Heart right ventricle (tissue), 16 donors: Measurements from ENCODE around the gene GADL1. TPM values are rescaled to one million over a fixed set of nuclear protein-coding genes. Genes with fewer than 3 reads are reported as not detected.

Source experiments
- ATAC-seq, 8 donors: fragments of 200-7000 bp; cut with Tn5 transposase; one replicate each; pipeline ENCODE4 v1.9.1; 2020; ENCODE audit warnings: mild to moderate bottlenecking in 8 of 8, moderate library complexity in 8 of 8, moderate number of reproducible peaks in 1 of 8
- DNase-seq, 2 donors: peaks; one replicate each; pipeline ENCODE4 v3.0.0-alpha.2; 2020
- H3K27ac ChIP-seq, 10 donors: fragments of 200-600 bp; sonication (generic) in 2 of 10; one replicate each; pipeline versions ENCODE4 v1.5.0 to v1.8.0; 2020 to 2022; ENCODE audit warnings: mild to moderate bottlenecking in 3 of 10
- H3K27me3 ChIP-seq, 7 donors: fragments of 200-600 bp; one replicate each; pipeline ENCODE4 v1.8.0; 2021 to 2022; ENCODE audit warnings: mild to moderate bottlenecking in 2 of 7
- H3K36me3 ChIP-seq, 9 donors: fragments of 200-600 bp; sonication (generic) in 1 of 9; one replicate each; pipeline versions ENCODE4 v1.5.0 to v1.8.0; 2020 to 2022; ENCODE audit warnings: mild to moderate bottlenecking in 2 of 9
- H3K4me1 ChIP-seq, 9 donors: fragments of 200-600 bp; sonication (generic) in 1 of 9; one replicate each; pipeline versions ENCODE4 v1.5.0 to v1.8.0; 2020 to 2022; ENCODE audit warnings: mild to moderate bottlenecking in 4 of 9
- H3K4me3 ChIP-seq, 10 donors: fragments of 200-600 bp; sonication (generic) in 2 of 10; one replicate each; pipeline versions ENCODE4 v1.5.0 to v1.8.0; 2020 to 2022; ENCODE audit warnings: mild to moderate bottlenecking in 7 of 10, moderate library complexity in 2 of 10
- H3K9me3 ChIP-seq, 11 donors: fragments of 200-600 bp in 10 of 11; sonication (generic) in 2 of 11; one replicate each; pipeline versions ENCODE4 v1.5.0 to v1.8.0; 2013 to 2022; ENCODE audit warnings: mild to moderate bottlenecking in 2 of 11, control low read depth in 1 of 11, moderate library complexity in 1 of 11
- WGBS, 2 donors: extraction: QIAGEN DNeasy Blood & Tissue Kit; methylation state at CpG; one replicate each; pipeline ENCODE4 v1.1.7; 2013; ENCODE audit warnings: inconsistent platforms in 1 of 2; 5-methylcytosine and 5-hydroxymethylcytosine counted together
- intact Hi-C, 10 donors: fragments of 100-400 bp; cut with DNase I; formaldehyde crosslinking; loops; one replicate each; pipeline versions ENCODE4 v1.11.1 to v1.14.2; 2022
- polyA plus RNA-seq, 2 donors: library from polyadenylated mRNA; stranded (reverse); fragments of 200-250 nt; gene quantifications; one replicate each; pipeline ENCODE4 v1.2.3, GENCODE V29; 2013
- total RNA-seq, 10 donors: library from RNA; stranded (reverse); fragmentation: NEBNext Ultra II Directional in 3 of 10; extraction: Animal tissue kit (Norgen Biotek cat#: 25700) in 3 of 10; gene quantifications; one replicate each; pipeline versions ENCODE4 v1.2.1 to v1.2.4, GENCODE V29; 2021 to 2023
- TF ChIP-seq, protein P1 (sequence below), 9 donors: fragments of 200-600 bp; sonication (generic) in 2 of 9; IDR thresholded peaks; one replicate each; pipeline versions ENCODE4 v1.5.0 to v1.8.0; 2021 to 2022; ENCODE audit warnings: antibody characterized with exemption in 9 of 9, mild to moderate bottlenecking in 5 of 9, moderate library complexity in 1 of 9
- donor health status: Arrhythmogenic right ventricular cardiomyopathy.
- donor health status: ischemic (EF 13 %, LVEDD 7.1; RV severe dilation, severe dysfunction).
- donor health status: healthy with polysubstance abuse.
- donor health status: DM: no; HTN: yes; CAD: no.
- donor health status: DM: no; HTN: no; CAD: no.
- donor health status: ischemic (EF 25% LVEDD 6.9; RV normal size, moderate dysfunction).
- donor health status: ischemic (EF 25% LVEDD 5.7; RV mildly dilated, moderate dysfunction).
- donor health status: healthy.
- donor health status: DM: yes; HTN: yes; CAD: no.
- donor health status: Ischemic cardiomyopathy.
- donor health status: ischemic (EF 35%, LVEDD 5.7; RV mildly dilated, moderate dysfunction).
- donor health status: nonischemic (EF 11% LVEDD 7.7; RV severe dilation, severe dysfunction).
- donor health status: DM: yes; HTN: yes; CAD: no.
- donor health status: PGD.
- donor health status: ischemic (EF 29% LVEDD 5.4; RV normal size, mild dysfunction).
- donor health status: nonischemic (EF 23%, LVEDD 6.1; RV moderate dilation, normal function).

Gene GADL1
- total and polyA plus RNA-seq, 12 donors = 0.12 to 1.6 (median 0.40) TPM; not detected in 4

GRCh38 chr3:30686176-30686575, 208.3 kb downstream of the GADL1 start:
- TF ChIP-seq, protein P1, sequence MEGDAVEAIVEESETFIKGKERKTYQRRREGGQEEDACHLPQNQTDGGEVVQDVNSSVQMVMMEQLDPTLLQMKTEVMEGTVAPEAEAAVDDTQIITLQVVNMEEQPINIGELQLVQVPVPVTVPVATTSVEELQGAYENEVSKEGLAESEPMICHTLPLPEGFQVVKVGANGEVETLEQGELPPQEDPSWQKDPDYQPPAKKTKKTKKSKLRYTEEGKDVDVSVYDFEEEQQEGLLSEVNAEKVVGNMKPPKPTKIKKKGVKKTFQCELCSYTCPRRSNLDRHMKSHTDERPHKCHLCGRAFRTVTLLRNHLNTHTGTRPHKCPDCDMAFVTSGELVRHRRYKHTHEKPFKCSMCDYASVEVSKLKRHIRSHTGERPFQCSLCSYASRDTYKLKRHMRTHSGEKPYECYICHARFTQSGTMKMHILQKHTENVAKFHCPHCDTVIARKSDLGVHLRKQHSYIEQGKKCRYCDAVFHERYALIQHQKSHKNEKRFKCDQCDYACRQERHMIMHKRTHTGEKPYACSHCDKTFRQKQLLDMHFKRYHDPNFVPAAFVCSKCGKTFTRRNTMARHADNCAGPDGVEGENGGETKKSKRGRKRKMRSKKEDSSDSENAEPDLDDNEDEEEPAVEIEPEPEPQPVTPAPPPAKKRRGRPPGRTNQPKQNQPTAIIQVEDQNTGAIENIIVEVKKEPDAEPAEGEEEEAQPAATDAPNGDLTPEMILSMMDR (IDR thresholded peaks at IDR 0.05) = no peak
- ATAC-seq (no peak), DNase-seq (no peak)
- 83 to 90% methylated on average over 2 of the region's 2 CpGs for WGBS, 2 donors
- no peak overlapping the region for H3K4me3 ChIP-seq
- intact Hi-C loops = loop anchor here in 6 of 10 donors (5.0 to 10.0 kb wide), 6 partner anchors 71 to 574 kb away; no protein-coding TSS in a partner anchor
- peak overlapping the region in 1 of 10 donors; percentile 83 for H3K27ac ChIP-seq
- H3K4me1 ChIP-seq = peaks cover 22 to 100% (median 96%) of the 10 kb centered on the region in 9 donors
- no peaks in the 10 kb centered on the region for H3K9me3 ChIP-seq
- H3K36me3 ChIP-seq = peaks cover 0 to 89% (median 4%) of the 10 kb centered on the region in 9 donors
- no peaks in the 10 kb centered on the region for H3K27me3 ChIP-seq

DNA sequence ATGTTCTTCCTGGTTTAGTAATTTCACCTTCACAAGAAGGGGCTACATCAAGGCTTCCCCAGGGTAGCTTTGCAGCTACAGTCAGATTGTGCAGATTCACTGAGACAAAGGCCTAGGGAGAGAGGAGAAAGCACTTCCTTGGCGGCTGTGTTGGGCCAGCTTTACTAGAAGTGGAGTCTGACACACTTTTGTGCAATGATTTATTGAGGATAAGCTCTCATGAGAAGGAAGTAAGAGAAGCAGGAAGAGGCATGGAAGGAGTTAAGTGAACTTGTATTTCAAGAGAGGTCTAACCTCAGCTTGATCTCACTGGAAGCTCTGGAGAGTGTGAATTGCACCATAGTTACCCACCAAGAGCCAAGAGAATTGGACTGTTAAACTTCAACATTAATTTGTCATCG, 209.2 kb downstream of the GADL1 start:
- Histone ChIP-seq H3K27ac (peak overlapping the region in 8 of 10 donors; percentile 8 to 83 (median 31)), H3K36me3 (peaks cover 0 to 89% (median 4%) of the 10 kb centered on the region in 9 donors), H3K4me1 (peaks cover 22 to 100% (median 96%) of the 10 kb centered on the region in 9 donors), H3K4me3 (no peak overlapping the region), H3K27me3 (no peaks in the 10 kb centered on the region), H3K9me3 (no peaks in the 10 kb centered on the region)
- DNase-seq (no peak), ATAC-seq (no peak)
- intact Hi-C loops = loop anchor here in 6 of 10 donors (2.0 to 10.0 kb wide), 7 partner anchors 70 to 573 kb away; no protein-coding TSS in a partner anchor
- TF ChIP-seq, protein P1 (IDR thresholded peaks at IDR 0.05) = no peak
- 96% methylated on average over 2 of the region's 2 CpGs for WGBS, 2 donors

- H3K4me3 ChIP-seq = no peak overlapping the region
- TF ChIP-seq, protein P1 (IDR thresholded peaks at IDR 0.05) = no peak
- ATAC-seq = peak in 2 of 8 donors; percentile 2 to 24
- peak overlapping the region in 7 of 10 donors; percentile 2 to 83 (median 34) for H3K27ac ChIP-seq
- peak in 1 of 2 donors; percentile 33 for DNase-seq
- intact Hi-C loops = loop anchor here in 7 of 10 donors (2.0 to 10.0 kb wide), 7 partner anchors 57 to 390 kb away; partner anchors contain the start of gene TGFBR2 (in 3 of the 7)
- peaks cover 0 to 89% (median 8%) of the 10 kb centered on the region in 9 donors for H3K36me3 ChIP-seq
- no peaks in the 10 kb centered on the region for H3K27me3 ChIP-seq
- no peaks in the 10 kb centered on the region for H3K9me3 ChIP-seq
- 43 to 59% methylated on average over 3 of the region's 3 CpGs for WGBS, 2 donors
- H3K4me1 ChIP-seq = peaks cover 23 to 100% (median 96%) of the 10 kb centered on the region in 9 donors
These were observed 210.1 kb downstream of the GADL1 start for GRCh38 chr3:30684356-30684755.

GRCh38 chr3:30683769-30684168, 210.7 kb downstream of the GADL1 start:
- Histone ChIP-seq H3K4me3 (no peak overlapping the region), H3K27me3 (no peaks in the 10 kb centered on the region), H3K9me3 (no peaks in the 10 kb centered on the region), H3K27ac (peak overlapping the region in 6 of 10 donors; percentile 0 to 83 (median 54)), H3K4me1 (peaks cover 22 to 100% (median 96%) of the 10 kb centered on the region in 9 donors), H3K36me3 (peaks cover 0 to 89% (median 10%) of the 10 kb centered on the region in 9 donors)
- WGBS, 2 donors = 82 to 89% methylated on average over 3 of the region's 3 CpGs
- no peak for ATAC-seq
- DNase-seq = no peak
- intact Hi-C loops = loop anchor here in 7 of 10 donors (2.0 to 10.0 kb wide), 7 partner anchors 56 to 389 kb away; partner anchors contain the start of gene TGFBR2 (in 3 of the 7)
- TF ChIP-seq, protein P1 (IDR thresholded peaks at IDR 0.05) = no peak
